GM21786 (cell line): Measurements from ENCODE around the gene MGAT4A.
A peak's percentile ranks its signal among the peaks of the same experiment; 100 is the strongest.
"Not testable (repeated sequence)": the region's sequence is repeated elsewhere in the genome, so short reads cannot be mapped to it uniquely, and the experiment has no call there.

Experiments
- ATAC-seq: cut with Tn5 transposase; IDR thresholded peaks from one replicate; pipeline ENCODE4 v1.9.1; 2021; ENCODE audit not compliant: unreplicated experiment

The MGAT4A gene

GRCh38 chr2:98730707-98731040 is 258 bp downstream of the MGAT4A start:
- peak; percentile 41 for ATAC-seq

- no peak for ATAC-seq
Measured at GRCh38 chr2:98730053-98730706, 752 bp downstream of the MGAT4A start.

- no peak for ATAC-seq
Measured at GRCh38 chr2:98729652-98730051, 1.3 kb downstream of the MGAT4A start.

GRCh38 chr2:98728088-98728718 is 2.7 kb downstream of the MGAT4A start:
- ATAC-seq = not testable (repeated sequence)

- no peak for ATAC-seq
Measured at GRCh38 chr2:98727369-98728087, 3.4 kb downstream of the MGAT4A start.

- ATAC-seq = no peak
Measured at GRCh38 chr2:98726735-98727368, 4.1 kb downstream of the MGAT4A start.

GRCh38 chr2:98726205-98726604 is 4.7 kb downstream of the MGAT4A start:
- ATAC-seq = no peak

- no peak for ATAC-seq
Measured at GRCh38 chr2:98720286-98720685, 10.6 kb downstream of the MGAT4A start.

- no peak for ATAC-seq
Measured at GRCh38 chr2:98717621-98718020, 13.3 kb downstream of the MGAT4A start.

- ATAC-seq = no peak
Measured at GRCh38 chr2:98716786-98717185, 14.1 kb downstream of the MGAT4A start.

- no peak for ATAC-seq
Measured at GRCh38 chr2:98715812-98716451, 15.0 kb downstream of the MGAT4A start.

GRCh38 chr2:98713332-98714015 is 17.5 kb downstream of the MGAT4A start:
- peak; percentile 80 for ATAC-seq

- no peak for ATAC-seq
Measured at GRCh38 chr2:98712145-98712544, 18.8 kb downstream of the MGAT4A start.

GRCh38 chr2:98711506-98711905 is 19.4 kb downstream of the MGAT4A start:
- ATAC-seq = no peak

- no peak for ATAC-seq
Measured at GRCh38 chr2:98710734-98711133, 20.2 kb downstream of the MGAT4A start.

GRCh38 chr2:98709535-98709934 is 21.4 kb downstream of the MGAT4A start:
- ATAC-seq = no peak

- no peak for ATAC-seq
Measured at GRCh38 chr2:98708396-98709186, 22.3 kb downstream of the MGAT4A start.

- ATAC-seq = no peak
Measured at GRCh38 chr2:98706591-98706990, 24.3 kb downstream of the MGAT4A start.

GRCh38 chr2:98705333-98705617 is 25.7 kb downstream of the MGAT4A start:
- no peak for ATAC-seq
